HEK293 (cell line): Measurements from ENCODE around the gene HOGA1.
A peak's percentile ranks its signal among the peaks of the same experiment; 100 is the strongest.

Experiments used
- CTCF ChIA-PET: fragments of 350-600 bp; formaldehyde crosslinking; extraction: SDS; loops from one replicate; lab custom pipeline; 2021; ENCODE audit warnings: antibody characterized with exemption; lab: Yijun Ruan, JAX
- POLR2A ChIA-PET: fragments of 300-600 bp; formaldehyde crosslinking; extraction: SDS; loops from one replicate; lab custom pipeline; 2020; ENCODE audit warnings: antibody characterized with exemption, inconsistent platforms; lab: Yijun Ruan, JAX
- H3K27ac ChIP-seq: fragments of 200-500 bp; sonication (Bioruptor generic); 2 replicates; pipeline ENCODE4 v1.5.1; 2014; ENCODE audit warnings: low read depth, low read length, control low read depth, inconsistent platforms; ENCODE audit errors: extremely low read depth
- H3K36me3 ChIP-seq, 2 experiments: fragments of 200-500 bp in 1 of 2; sonication (Bioruptor generic) in 1 of 2; 1 replicate in 1 of 2; 2 replicates in 1 of 2; pipeline ENCODE4 v1.5.1; 2014 to 2017; ENCODE audit warnings: inconsistent platforms in 2 of 2, low read length in 2 of 2; ENCODE audit not compliant: control insufficient read depth in 2 of 2, insufficient read depth in 1 of 2
- H3K4me1 ChIP-seq: fragments of 200-500 bp; sonication (Bioruptor generic); 2 replicates; pipeline ENCODE4 v1.5.1; 2014; ENCODE audit warnings: mild to moderate bottlenecking, low read length, inconsistent platforms; ENCODE audit not compliant: control insufficient read depth, insufficient read depth
- H3K4me3 ChIP-seq: 2 replicates; pipeline ENCODE4 v1.5.1; 2011; ENCODE audit warnings: low read depth, mild to moderate bottlenecking, control low read depth, low read length, moderate library complexity
- H3K9me3 ChIP-seq: fragments of 200-500 bp; sonication (Bioruptor generic); 2 replicates; pipeline ENCODE4 v1.5.1; 2014; ENCODE audit warnings: low read depth, low read length, inconsistent platforms; ENCODE audit not compliant: control insufficient read depth, insufficient read depth
- PRDM1 ChIP-seq: fragments of 450-650 bp; formaldehyde crosslinking; IDR thresholded peaks from 2 replicates; pipeline ENCODE4; 2016; ENCODE audit warnings: missing biosample characterization, missing genetic modification characterization
- TSHZ1 ChIP-seq: fragments of 450-650 bp; formaldehyde crosslinking; IDR thresholded peaks from 2 replicates; pipeline ENCODE4 v1.5.1; 2016; ENCODE audit warnings: missing biosample characterization, missing genetic modification characterization, borderline replicate concordance
- ZBTB17 ChIP-seq: fragments of 450-650 bp; formaldehyde crosslinking; IDR thresholded peaks from 2 replicates; pipeline ENCODE4 v1.5.1; 2016; ENCODE audit warnings: missing biosample characterization, missing genetic modification characterization
- ZBTB21 ChIP-seq: fragments of 450-650 bp; formaldehyde crosslinking; IDR thresholded peaks from 2 replicates; pipeline ENCODE4 v1.5.1; 2017; ENCODE audit warnings: missing biosample characterization, missing genetic modification characterization
- ZBTB8A ChIP-seq: fragments of 450-650 bp; formaldehyde crosslinking; IDR thresholded peaks from 2 replicates; pipeline ENCODE4 v1.5.1; 2016; ENCODE audit warnings: missing biosample characterization, missing genetic modification characterization
- ZFP3 ChIP-seq: fragments of 450-650 bp; formaldehyde crosslinking; IDR thresholded peaks from 2 replicates; pipeline ENCODE4 v1.5.1; 2016; ENCODE audit warnings: low read depth, missing biosample characterization, missing genetic modification characterization
- ZFP37 ChIP-seq: fragments of 450-650 bp; formaldehyde crosslinking; IDR thresholded peaks from 2 replicates; pipeline ENCODE4 v1.5.1; 2016; ENCODE audit warnings: missing biosample characterization, missing genetic modification characterization
- ZIC2 ChIP-seq: fragments of 450-650 bp; formaldehyde crosslinking; IDR thresholded peaks from 2 replicates; pipeline ENCODE4 v1.5.1; 2016; ENCODE audit warnings: missing biosample characterization, missing genetic modification characterization
- ZNF175 ChIP-seq: fragments of 450-650 bp; formaldehyde crosslinking; IDR thresholded peaks from 2 replicates; pipeline ENCODE4 v1.5.1; 2016; ENCODE audit warnings: missing biosample characterization, missing genetic modification characterization
- ZNF280D ChIP-seq: fragments of 450-650 bp; formaldehyde crosslinking; IDR thresholded peaks from 2 replicates; pipeline ENCODE4 v1.5.1; 2016; ENCODE audit warnings: missing biosample characterization, missing genetic modification characterization
- ZNF311 ChIP-seq: fragments of 450-650 bp; formaldehyde crosslinking; IDR thresholded peaks from 2 replicates; pipeline ENCODE4 v1.5.1; 2017; ENCODE audit warnings: missing biosample characterization, missing genetic modification characterization, borderline replicate concordance
- ZNF335 ChIP-seq: fragments of 450-650 bp; formaldehyde crosslinking; conservative IDR thresholded peaks from 2 replicates; pipeline ENCODE4 v1.5.1; 2016; ENCODE audit warnings: missing biosample characterization, missing genetic modification characterization
- ZNF366 ChIP-seq: fragments of 450-650 bp; formaldehyde crosslinking; conservative IDR thresholded peaks from 2 replicates; pipeline ENCODE4 v1.5.1; 2016; ENCODE audit warnings: missing biosample characterization, missing genetic modification characterization
- ZNF37A ChIP-seq: fragments of 450-650 bp; IDR thresholded peaks from 2 replicates; pipeline ENCODE4 v1.5.1; 2018; ENCODE audit warnings: missing biosample characterization, missing genetic modification characterization
- ZNF544 ChIP-seq: fragments of 450-650 bp; formaldehyde crosslinking; IDR thresholded peaks from 2 replicates; pipeline ENCODE4 v1.5.0; 2017; ENCODE audit warnings: missing biosample characterization, missing genetic modification characterization
- ZNF660 ChIP-seq: fragments of 450-650 bp; IDR thresholded peaks from 2 replicates; pipeline ENCODE4 v1.5.1; 2018; ENCODE audit warnings: missing biosample characterization, mild to moderate bottlenecking, missing genetic modification characterization
- ZNF701 ChIP-seq: fragments of 450-650 bp; formaldehyde crosslinking; IDR thresholded peaks from 2 replicates; pipeline ENCODE4 v1.5.1; 2016; ENCODE audit warnings: missing biosample characterization, missing genetic modification characterization
- ZNF776 ChIP-seq: fragments of 450-650 bp; formaldehyde crosslinking; IDR thresholded peaks from 2 replicates; pipeline ENCODE4 v1.5.0; 2017; ENCODE audit warnings: missing biosample characterization, missing genetic modification characterization, borderline replicate concordance
- ZNF830 ChIP-seq: fragments of 450-650 bp; IDR thresholded peaks from 2 replicates; pipeline ENCODE4 v1.5.0; 2018; ENCODE audit warnings: missing biosample characterization, missing genetic modification characterization, low read depth, mild to moderate bottlenecking, moderate library complexity
- ZSCAN16 ChIP-seq: fragments of 450-650 bp; formaldehyde crosslinking; IDR thresholded peaks from 2 replicates; pipeline ENCODE4 v1.5.1; 2016; ENCODE audit warnings: missing biosample characterization, missing genetic modification characterization
- ZSCAN23 ChIP-seq: fragments of 450-650 bp; formaldehyde crosslinking; IDR thresholded peaks from 2 replicates; pipeline ENCODE4 v1.5.1; 2016; ENCODE audit warnings: missing biosample characterization, missing genetic modification characterization
- TF ChIP-seq, protein P1 (sequence below): fragments of 450-650 bp; formaldehyde crosslinking; IDR thresholded peaks from 2 replicates; pipeline ENCODE4 v1.5.1; 2016; ENCODE audit warnings: missing biosample characterization, missing genetic modification characterization

The HOGA1 gene

GRCh38 chr10:97596101-97597082 is 12.2 kb downstream of the HOGA1 start:
- ChIA-PET CTCF (interaction anchor here (0.6 to 1.3 kb wide), 7 partner anchors 9 to 388 kb away, joined by 3 to 11 read pairs (median 4); partner anchors contain the start of gene ANKRD2), POLR2A (interaction anchor here (0.6 to 1.0 kb wide), 4 partner anchors 24 to 99 kb away, joined by 3 read pairs; partner anchors contain the start of gene ANKRD2)
- Histone ChIP-seq H3K4me3 (no peak overlapping the region), H3K9me3 (no peaks in the 10 kb centered on the region), H3K4me1 (no peaks in the 10 kb centered on the region), H3K27ac (no peak overlapping the region), H3K36me3 (no peaks in the 10 kb centered on the region)
- TF ChIP-seq ZNF660 (tag by site-specific recombination), result peak; percentile 62; the same call in 1 of the 2 replicates
- TF ChIP-seq ZNF776 (tag by site-specific recombination), result no peak
- 0 out of 2 replicates have a peak, but pooled peaks have one; percentile 17 for TF ChIP-seq ZBTB21 (tag by site-specific recombination)
- TF ChIP-seq PRDM1 (tag by site-specific recombination), result peak; percentile 62; the same call in 1 of the 2 replicates
- peak; percentile 68 for TF ChIP-seq ZIC2
- TF ChIP-seq ZNF335 (tag by site-specific recombination), result 0 out of 2 replicates have a peak, but pooled peaks have one; percentile 12
- no peak for TF ChIP-seq ZSCAN16 (tag by site-specific recombination)

GRCh38 chr10:97597778-97598177 is 13.6 kb downstream of the HOGA1 start:
- no peak overlapping the region for H3K4me3 ChIP-seq
- ChIA-PET CTCF (interaction anchor here (1.0 to 1.2 kb wide), 2 partner anchors 15 to 25 kb away, joined by 3 read pairs; partner anchors contain the start of gene ANKRD2), POLR2A (no interaction called here)
- H3K9me3 ChIP-seq, result no peaks in the 10 kb centered on the region
- H3K27ac ChIP-seq, result no peak overlapping the region
- H3K4me1 ChIP-seq, result no peaks in the 10 kb centered on the region
- TF ChIP-seq ZNF175, result no peak
- TF ChIP-seq, protein P1, sequence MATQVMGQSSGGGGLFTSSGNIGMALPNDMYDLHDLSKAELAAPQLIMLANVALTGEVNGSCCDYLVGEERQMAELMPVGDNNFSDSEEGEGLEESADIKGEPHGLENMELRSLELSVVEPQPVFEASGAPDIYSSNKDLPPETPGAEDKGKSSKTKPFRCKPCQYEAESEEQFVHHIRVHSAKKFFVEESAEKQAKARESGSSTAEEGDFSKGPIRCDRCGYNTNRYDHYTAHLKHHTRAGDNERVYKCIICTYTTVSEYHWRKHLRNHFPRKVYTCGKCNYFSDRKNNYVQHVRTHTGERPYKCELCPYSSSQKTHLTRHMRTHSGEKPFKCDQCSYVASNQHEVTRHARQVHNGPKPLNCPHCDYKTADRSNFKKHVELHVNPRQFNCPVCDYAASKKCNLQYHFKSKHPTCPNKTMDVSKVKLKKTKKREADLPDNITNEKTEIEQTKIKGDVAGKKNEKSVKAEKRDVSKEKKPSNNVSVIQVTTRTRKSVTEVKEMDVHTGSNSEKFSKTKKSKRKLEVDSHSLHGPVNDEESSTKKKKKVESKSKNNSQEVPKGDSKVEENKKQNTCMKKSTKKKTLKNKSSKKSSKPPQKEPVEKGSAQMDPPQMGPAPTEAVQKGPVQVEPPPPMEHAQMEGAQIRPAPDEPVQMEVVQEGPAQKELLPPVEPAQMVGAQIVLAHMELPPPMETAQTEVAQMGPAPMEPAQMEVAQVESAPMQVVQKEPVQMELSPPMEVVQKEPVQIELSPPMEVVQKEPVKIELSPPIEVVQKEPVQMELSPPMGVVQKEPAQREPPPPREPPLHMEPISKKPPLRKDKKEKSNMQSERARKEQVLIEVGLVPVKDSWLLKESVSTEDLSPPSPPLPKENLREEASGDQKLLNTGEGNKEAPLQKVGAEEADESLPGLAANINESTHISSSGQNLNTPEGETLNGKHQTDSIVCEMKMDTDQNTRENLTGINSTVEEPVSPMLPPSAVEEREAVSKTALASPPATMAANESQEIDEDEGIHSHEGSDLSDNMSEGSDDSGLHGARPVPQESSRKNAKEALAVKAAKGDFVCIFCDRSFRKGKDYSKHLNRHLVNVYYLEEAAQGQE (tag by site-specific recombination), result no peak
- TF ChIP-seq ZNF280D (tag by site-specific recombination), result no peak
- TF ChIP-seq ZNF830 (tag by site-specific recombination), result no peak
- no peak for TF ChIP-seq ZBTB8A (tag by site-specific recombination)
- no peak for TF ChIP-seq ZNF366
- TF ChIP-seq TSHZ1 (tag by site-specific recombination), result no peak
- TF ChIP-seq ZNF544 (tag by site-specific recombination), result no peak
- TF ChIP-seq ZFP3 (tag by site-specific recombination), result no peak
- no peak for TF ChIP-seq ZNF37A
- no peak for TF ChIP-seq ZFP37 (tag by site-specific recombination)
- TF ChIP-seq ZBTB17 (tag by site-specific recombination), result no peak
- TF ChIP-seq ZNF701 (tag by site-specific recombination), result no peak
- no peak for TF ChIP-seq ZSCAN23
- no peak for TF ChIP-seq ZNF311 (tag by site-specific recombination)
- TF ChIP-seq ZNF335 (tag by site-specific recombination), result no peak
- no peaks in the 10 kb centered on the region for H3K36me3 ChIP-seq
